Hematopoietic multipotent progenitor cell treated with erythropoietin and hydrocortisone succinate and interleukin-3 and kit ligand, for 6 days (in vitro differentiated cells): ENCODE data around the gene EXOC6B.
A peak's percentile ranks its signal among the peaks of the same experiment; 100 is the strongest.
"Not testable (repeated sequence)": the region's sequence is repeated elsewhere in the genome, so short reads cannot be mapped to it uniquely, and the experiment has no call there.

Experiments used
- DNase-seq: peaks from one replicate; pipeline ENCODE4 v3.0.0-alpha.2; 2015

EXOC6B gene

DNA sequence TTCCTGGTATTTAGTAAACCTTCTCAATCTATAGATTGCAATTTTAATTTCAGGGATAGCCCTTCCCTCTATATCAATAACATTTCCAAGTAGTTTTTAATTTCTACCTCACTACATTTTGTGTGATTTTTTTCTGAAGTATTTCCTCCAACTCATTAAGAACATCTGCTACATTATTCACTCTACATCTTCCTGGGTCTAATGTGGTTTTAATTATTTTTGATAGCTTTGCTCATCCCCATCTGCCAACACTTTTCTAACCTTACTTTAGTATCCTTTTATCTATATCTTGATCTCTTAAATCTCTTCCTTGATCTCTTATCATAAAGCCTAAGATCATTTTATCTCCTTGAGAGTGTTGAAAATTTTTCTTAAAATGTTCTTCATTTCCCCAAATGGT lies 399.8 kb downstream of the EXOC6B start:
- DNase-seq = no peak

DNA sequence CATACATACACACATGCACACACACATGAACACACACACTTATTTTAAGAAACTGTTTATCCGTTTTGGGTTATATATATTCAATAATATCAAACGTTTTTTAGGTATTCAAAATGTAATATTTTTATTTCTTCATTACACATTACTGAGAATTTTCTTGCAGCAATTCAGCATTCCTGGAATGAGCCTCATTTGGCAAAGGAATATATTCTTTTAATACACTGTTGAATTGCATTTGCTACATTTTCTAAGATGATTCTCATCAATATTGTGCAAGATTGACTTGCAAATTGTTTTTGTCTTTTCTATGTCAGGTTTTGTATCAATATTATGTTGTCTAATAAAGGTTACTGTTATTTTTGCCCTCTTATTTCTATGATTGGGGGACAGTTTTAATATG lies 402.1 kb downstream of the EXOC6B start:
- no peak for DNase-seq

DNA sequence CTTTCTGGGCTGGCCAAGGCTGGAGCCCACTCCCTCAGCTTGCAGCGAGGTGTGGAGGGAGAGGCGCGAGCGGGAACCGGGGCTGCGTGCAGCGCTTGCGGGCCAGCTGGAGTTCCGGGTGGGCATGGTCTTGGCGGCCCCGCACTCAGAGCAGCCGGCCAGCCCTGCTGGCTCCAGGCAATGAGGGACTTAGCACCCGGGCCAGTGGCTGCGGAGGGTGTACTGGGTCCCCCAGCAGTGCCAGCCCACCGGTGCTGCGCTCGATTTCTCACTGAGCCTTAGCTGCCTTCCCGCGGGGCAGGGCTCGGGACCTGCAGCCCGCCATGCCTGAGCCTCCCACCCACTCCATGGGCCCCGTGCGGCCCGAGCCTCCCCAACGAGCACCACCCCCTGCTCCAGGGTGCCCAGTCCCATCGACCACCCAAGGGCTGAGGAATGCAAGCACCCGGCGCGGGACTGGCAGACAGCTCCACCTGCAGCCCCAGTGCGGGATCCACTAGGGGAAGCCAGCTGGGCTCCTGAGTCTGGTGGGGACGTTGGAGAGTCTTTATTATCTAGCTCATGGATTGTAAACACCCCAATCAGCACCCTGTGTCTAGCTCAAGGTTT lies 404.0 kb downstream of the EXOC6B start:
- DNase-seq = not testable (repeated sequence)

DNA sequence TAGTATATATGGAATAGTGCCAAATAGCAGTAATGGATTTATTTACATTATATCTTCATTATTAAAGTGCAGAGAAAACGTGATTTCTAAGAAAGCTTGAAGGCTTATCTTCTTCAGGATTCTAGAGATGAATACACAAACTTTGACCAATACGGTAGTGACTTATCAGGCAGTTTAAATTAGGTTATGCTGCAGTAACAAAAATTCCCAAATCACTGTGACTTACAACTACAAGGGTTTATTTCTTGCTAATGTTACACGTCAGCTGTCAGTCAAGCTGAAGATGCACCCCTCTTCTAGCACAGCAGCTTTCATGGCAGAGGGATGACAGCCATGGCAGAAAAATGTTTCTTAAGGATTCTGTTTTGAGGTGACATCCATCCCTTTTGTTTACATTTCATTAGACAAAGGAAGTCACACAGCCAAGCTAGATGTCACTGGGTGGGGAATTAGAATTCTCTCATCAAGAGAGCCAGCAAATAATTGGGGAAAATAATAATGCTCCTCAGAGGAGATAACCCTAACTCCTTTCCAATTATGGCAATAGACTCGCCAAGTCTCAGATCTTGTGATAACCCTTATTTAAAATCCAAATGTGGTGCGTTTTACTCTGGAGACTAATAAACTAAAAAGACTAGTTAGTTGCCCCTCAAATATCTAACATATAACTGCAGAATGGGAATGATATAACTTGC lies 409.9 kb downstream of the EXOC6B start:
- no peak for DNase-seq

DNA sequence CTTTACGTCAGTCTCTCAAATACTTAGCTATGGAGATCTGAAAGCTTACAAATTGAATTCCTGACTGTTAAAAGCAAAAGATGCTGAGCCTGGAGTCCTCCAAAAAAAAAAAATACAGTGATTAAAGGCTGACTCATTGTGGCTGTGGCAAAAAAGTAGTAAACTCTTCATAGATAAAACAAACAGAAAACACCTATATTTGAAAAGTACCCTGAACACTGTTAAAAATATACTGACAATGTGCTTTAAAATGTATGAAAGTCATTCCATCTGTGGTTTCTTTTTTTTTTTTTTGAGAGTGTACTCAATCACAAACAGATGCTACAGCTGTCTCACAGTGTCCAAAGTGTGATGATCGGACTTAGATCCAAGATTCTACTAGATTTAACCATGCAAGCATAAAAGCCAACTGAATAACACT lies 410.6 kb downstream of the EXOC6B start:
- DNase-seq = no peak

DNA sequence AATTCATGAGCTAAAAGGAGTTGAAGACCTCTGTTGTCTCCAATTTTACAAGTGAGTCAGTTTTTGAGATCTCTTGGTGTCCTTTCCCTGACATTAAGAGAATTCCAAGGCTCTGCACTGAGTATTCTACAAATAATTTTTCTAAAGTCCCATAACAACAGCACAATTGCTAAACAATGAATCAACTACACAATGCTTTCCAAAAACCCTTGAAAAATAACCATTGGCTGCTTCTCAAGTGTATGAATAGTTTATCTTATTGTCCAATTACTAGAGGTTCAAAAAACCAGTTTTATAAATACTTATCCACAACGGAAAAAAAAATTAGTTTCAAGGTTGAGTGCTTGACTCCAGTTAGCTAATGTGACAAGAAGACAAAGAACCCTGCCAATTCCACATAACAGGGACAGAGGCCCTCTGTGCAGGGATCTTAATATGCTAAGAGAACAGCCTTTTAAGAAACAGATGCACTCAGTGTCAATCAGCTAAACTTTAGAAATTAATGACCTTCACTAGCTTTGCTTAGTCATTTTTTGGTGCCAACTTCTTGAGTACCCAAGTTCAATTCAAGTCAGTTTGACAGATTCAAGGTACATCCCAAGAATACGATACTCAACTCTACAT lies 411.6 kb downstream of the EXOC6B start:
- no peak for DNase-seq

DNA sequence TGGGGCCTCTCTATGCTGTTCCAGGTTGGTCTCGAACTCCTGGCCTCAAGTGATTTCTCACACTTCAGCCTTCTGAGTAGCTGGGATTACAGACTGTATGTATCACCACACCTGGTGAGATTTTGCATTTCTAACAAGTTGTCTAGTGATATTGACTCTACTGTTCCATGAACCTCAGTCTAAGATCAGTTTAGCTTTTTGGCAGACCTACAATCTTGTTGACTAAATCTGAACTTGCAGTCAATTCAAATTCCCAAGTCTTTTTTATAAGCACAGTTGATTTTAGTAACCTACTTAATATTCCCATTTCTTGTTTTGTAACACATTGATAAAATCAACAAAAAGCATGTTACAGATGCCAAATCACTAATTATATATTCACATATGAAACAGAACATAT lies 412.1 kb downstream of the EXOC6B start:
- DNase-seq = no peak

DNA sequence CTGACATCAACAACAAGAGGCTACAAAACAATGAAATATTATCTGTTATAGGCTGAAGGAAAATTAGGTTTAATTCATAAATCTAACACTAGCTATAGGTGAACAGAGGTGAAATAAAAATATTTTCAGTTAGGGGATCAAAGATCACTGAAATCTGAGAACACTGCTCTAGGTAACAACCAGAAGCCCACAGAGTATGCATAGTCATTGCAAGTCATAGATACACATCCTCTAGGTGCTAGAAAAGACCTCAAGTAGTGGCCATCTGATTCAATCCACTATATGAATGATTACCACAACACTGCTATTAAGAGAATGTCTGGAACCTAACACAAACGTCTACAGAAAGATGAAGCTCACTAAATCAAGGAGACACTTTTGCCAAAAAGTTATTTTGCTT lies 413.6 kb downstream of the EXOC6B start:
- DNase-seq = no peak

DNA sequence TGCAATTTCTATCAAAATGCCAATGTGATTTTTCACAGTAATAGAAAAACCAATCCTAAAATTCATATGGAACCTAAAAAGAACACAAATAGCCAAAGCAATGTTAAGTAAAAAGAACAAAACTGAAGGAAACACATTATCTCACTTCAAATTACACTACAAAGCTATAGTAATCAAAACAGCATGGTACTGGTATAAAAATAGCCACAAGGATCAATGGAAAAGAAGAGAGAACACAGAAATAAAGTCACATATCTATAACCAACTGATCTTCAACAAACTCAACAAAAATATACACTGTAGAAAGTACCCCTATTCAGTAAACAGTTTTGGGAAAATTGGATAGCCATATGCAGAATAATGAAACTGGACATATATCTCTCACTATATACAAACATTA lies 426.0 kb downstream of the EXOC6B start:
- no peak for DNase-seq

DNA sequence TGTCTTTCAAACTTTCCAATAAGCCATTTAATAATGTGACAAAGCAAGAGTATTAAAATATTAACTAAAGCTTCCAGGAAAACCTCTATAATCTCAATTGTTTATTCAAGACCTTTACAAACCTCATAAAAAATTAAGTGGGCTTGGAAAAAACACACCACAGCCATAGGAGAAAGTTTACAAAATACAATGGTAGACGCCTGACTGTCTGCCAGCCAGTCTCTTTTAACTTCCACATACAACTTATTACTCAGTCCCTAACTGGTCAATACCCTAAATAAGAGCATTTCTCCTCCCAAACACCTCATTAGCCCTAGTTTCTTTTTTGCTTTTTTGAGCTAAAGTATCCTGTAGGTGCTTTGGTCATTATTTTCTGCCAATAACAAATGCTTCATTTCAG lies 430.7 kb downstream of the EXOC6B start:
- DNase-seq = no peak

DNA sequence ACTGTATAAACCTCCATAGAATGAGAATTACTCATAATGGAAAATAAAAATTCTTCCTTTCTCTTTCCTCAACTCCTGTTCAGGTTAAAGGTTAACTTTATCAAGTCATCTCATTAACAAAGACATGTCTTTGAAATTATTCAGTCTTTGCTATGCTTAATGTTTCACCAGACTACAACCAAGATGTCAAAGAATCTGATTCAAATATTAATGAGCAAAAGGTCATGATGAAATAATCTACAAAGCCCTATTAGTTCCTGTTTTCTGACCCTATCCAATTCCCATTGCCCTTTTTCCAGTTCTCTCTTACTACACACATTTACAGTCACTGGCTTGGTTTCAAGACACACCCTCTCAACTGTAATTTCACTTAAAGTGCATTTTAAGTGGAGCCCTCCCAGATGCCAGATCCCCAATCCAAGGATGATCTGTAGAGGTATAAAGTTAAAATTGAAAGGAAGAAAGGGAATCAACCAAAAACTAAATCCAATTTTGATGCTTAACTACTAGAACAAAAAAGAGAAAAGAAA lies 431.2 kb downstream of the EXOC6B start:
- no peak for DNase-seq

DNA sequence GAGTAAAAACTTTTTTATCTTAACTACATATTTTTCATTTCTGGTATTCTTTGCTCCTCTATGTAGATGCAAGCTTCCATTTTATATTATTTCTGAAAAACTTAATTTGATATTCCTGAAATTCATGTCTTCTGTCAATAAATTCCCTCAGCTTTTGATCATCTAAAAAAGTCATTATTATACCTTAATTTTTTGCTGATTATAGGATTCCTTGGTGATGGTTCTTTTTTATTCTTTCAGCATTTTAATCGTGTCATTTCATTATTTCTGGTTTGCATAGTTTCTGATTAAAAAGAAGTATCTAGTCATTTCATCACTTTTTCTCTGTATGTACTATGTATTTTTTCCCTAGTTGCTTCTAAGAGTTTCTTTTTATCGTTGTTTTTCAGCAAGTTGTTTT lies 436.4 kb downstream of the EXOC6B start:
- DNase-seq = no peak

DNA sequence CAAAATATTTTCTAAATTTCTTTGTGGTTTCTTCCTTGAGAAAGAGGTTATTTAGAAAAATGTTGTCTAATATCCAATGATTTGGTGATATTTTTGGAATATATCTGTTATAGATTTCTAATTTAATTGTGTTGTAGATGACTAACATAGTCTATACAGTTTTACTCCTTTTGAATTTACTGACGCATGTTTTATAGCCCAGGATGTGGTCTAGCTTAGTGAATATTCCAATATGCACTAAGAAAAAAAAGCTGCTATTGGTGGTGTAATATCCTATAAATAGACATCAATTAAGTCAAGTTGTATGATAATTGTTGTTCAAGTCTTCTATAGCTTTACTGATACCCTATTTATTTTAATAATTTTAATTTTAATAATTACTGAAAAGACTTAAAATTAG lies 437.6 kb downstream of the EXOC6B start:
- no peak for DNase-seq

DNA sequence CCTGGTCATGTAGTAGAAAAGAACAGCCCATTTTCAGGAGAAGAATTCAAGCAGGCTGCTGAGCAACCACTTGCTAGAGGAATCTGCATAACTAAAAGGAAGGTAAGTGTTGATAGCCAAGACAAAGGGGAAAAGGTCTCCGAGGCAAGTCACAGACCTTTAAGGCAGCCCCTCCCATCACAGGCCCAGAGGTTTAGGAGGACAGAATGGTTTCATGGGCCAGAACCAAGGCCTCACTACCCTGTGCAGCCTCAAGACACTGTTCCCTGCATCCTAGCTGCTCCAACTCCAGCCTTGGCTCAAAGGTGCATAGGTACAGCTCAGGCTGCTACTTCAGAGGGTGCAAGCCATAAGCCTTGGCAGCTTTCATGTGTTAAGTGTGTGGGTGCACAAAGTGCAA lies 439.5 kb downstream of the EXOC6B start:
- DNase-seq = no peak

DNA sequence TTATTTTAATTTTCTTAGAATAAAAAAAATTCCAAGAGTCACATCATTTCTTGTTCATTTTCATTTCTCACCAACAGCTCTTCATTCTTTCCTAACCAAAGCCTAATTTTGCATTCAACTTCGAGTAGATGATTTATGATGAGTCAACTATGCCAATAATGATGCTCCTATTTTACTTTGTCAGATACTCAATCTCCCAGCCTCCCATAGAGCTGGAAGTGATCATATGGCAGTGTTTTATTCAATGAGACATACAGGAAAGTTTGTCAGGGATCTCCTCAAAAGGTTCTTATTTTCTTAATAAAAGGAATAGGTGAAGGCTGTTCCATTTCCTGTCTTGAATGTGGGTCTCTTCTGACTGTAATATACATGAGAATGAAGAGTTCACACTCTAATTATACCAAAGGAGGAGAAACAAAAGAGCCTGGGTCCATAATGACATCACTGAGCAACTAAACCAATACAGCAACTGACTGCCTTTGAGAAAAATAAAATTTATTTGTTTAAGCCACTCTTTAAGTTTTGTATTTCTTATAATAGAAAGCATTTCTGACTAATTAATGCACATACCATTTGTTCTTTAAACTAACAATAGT lies 447.0 kb downstream of the EXOC6B start:
- no peak for DNase-seq

DNA sequence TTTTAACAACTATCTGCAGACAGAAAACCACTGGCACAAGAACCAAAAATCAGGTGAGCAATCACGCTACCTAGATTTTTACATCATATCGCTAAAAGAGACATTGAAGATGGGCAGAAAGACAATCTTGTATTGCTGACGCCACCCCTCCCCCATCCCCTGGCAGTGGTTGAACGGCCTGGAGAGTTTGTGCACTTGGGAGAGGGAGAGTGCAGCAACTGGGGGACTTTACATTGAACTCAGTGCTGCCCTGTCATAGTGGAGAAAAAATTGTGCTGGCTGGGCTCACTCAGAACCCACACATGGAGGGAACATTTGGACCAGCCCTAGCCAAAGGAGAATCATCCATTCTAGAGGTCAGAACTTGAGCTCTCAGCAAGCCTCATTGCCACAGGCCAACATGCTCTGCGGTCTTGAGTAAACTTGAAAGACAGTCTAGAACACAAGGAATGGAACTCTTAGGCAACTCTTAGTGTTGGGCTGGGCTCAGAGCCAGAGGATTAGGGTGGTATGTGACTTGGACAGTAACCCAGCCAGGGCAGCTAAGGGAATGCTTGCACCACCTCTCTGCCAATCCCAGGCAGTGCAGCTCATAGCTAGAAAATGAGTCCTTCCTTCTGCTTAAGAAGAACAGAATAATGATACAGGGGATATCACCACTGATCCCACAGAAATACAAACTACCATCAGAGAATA lies 458.2 kb downstream of the EXOC6B start:
- peak; percentile 2 for DNase-seq

DNA sequence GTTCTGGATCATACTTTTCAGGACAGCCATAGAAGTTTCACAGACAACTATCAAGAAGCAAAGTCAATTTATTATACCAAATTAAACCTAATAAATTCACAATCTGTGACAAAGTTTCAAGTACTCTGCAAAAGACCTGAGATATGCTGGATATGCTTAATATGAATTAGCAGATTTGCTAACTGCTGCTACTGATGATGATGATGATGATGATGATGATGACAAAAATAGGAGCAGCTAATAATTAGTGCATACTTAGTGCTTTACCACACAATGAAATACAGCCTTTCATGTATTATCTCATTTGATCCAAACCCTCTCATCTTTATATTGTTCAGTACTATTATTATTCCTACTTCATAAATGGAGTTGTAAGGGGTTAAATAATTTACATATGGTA lies 462.4 kb downstream of the EXOC6B start:
- no peak for DNase-seq

DNA sequence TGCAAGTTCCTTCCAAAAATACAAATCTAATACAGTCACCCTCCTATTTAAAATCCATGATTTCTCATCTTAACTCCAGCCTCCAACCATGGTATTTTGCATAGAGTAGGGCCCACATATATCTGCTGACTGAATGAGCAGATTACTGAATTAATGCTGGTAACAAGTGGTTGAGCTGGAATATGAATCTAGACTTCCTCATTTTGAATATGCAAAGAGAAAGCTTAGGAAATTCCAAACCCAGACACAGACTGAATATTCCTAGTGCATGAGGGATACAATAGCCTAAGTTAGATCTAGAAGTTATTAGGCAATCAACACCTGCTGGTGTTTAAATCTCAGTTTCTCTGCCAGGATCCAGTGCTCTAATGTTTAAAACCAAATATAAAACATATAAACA lies 463.1 kb downstream of the EXOC6B start:
- DNase-seq = no peak

DNA sequence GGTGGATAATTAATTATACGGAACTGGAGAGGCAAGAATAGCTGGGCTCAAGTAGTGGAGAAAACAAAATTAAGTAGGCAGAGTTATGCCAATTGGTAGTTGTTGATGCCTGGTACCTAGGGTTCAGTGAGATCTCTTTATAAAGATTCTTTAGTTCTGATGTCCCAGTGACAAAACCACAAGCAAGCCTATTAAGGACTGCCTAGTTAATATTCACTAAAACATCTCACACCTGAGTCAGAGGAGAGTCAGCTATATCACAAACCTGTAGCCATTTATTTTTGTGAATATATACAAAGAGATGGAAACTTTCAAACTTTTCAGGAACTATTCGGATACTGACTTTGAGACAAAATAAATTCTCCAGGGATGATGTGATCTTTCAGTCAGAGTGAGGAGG lies 464.3 kb downstream of the EXOC6B start:
- DNase-seq = no peak

DNA sequence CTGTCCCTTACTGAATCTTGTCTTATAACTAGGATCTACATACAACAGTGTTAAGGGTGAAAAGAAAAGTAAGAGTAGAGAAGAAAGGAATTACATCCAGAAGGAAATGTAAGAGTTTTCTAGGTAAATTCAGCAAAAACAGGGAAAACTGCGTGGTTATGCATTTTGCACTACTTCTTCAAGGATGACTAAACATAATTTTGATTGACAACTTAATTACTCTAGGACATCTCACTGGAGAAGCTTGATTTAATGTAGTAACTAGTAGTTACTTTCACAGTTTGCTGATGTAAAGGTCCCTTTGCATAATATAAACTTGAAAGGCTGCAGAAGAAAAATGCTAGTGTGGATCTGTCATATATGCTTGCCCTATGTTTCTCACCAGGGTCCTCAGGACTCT lies 464.8 kb downstream of the EXOC6B start:
- DNase-seq = no peak

DNA sequence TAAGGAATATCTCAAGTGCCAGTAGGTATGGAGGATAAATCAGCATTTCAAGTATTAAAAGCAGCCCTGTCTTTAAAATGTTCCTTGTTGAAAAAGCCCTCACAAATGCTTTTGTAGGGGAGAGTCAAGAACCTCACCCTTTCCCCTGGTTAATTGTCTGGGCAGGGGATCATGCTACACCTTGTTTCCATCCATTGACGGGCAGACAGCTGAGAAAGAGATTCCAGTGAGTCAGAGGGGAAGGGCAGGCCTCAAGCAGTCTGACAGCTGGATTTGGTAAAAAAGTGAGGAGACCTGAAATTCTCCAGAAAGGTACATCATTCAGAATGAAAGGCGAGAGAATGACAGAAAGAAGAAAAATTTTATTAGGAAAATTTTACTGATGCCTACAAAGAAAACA lies 475.0 kb downstream of the EXOC6B start:
- no peak for DNase-seq

DNA sequence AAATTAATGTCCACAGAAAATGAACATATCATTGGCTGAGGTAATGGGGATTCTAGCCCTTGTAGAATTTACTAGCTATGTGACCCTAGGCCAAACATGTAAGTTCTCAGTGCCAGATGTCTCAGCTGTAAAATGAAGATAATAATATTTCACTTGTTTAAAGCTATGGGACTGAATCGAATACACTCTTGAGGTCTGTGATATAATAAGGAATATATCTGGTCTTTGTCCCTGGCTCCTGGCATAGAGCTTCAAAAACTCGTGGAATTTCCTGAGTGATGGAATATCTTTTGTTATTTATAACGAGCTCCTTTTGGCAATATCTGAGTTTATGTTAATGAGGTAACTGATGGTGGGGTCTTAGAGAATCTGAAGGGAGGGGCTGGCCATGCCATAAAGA lies 476.8 kb downstream of the EXOC6B start:
- DNase-seq = no peak

DNA sequence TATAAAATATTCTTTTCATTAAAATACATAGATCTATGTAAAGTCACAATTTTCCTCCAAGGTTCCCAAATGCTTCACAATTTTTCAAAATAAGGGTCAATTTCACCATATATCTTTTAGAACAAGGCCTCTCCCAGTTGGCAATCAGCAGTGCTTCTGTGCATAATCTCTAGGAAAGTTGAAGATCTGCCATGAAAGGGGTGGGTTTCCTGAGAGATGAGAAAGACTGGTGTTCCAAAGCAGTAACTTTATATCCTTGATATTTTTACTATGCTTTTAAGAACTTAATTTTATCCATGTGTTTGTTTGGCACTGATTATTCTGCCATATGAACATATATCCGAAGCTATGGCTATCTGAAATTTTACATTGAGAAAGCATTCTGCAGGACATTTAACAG lies 478.8 kb downstream of the EXOC6B start:
- no peak for DNase-seq
